Peyer's patch (tissue), 4 donors: ENCODE data around the gene MT1X.

Experiments
- CTCF ChIP-seq, 6 experiments: fragments of 450-650 bp in 4 of 6; fragments of 200-600 bp in 2 of 6; sonication (generic) in 1 of 6; IDR thresholded peaks; one replicate each; pipeline ENCODE4 v1.5.1; 2017 to 2019; ENCODE audit warnings: antibody characterized with exemption in 6 of 6, mild to moderate bottlenecking in 3 of 6, moderate library complexity in 1 of 6
- POLR2A ChIP-seq, 2 donors: fragments of 450-650 bp; IDR thresholded peaks; one replicate each; pipeline ENCODE4 v1.5.1; 2017; ENCODE audit warnings: antibody characterized with exemption in 2 of 2, mild to moderate bottlenecking in 2 of 2, moderate library complexity in 2 of 2

- TF ChIP-seq CTCF (IDR thresholded peaks at IDR 0.05) (no peak), POLR2A (IDR thresholded peaks at IDR 0.05) (no peak)
Measured at GRCh38 chr16:56695246-56695645, 13.0 kb downstream of the MT1X start.
